NCI-H524 (cell line): ENCODE results near the gene LRMDA.

Experiments
- DNase-seq, 2 experiments: peaks; one replicate each; lab custom pipeline; 2025; lab: John Stamatoyannopoulos, UW

LRMDA gene

DNA sequence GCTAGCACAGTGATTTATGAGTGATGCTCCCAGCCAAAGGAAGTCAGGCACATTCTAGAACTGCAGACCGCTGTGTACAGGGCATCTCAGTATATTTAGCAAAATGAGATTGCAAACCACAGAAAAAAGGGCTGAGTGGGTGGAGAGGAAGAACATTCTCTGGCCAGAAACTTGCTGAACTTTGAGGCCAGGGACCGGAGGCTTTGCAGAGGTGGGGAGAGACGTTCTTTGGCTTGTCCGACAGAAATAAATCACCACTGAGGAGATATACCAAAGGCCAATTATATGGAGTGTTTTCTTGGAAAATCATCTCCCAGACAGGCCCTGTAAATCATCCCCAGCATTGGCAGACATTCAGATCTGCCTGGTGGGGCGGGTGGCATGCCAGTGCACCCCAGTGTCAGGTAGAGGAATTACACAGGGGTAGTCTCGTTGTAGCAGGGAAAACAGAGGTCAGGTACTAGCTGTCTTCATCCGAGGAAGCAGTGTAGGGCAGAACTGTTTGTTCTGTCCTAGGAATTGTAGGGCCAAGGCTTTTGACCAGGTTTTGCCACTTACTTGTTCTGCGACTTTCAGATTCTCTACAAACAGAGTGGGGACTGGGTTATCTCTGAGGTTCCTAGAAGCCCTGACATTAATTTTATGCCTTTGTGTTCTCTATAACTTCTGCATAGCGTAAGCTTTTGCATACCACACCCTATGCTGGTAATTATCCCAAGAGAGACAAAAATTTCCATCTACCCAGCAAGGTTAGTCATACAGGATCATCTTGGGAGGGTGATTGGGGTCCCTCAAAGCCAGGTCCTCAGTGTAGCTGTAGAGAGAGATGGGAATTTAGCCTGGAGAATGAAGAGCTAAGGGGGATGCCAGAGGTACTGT, 655.6 kb downstream of the LRMDA start:
- peak in 1 of 2 experiments; percentile 25 for DNase-seq

DNA sequence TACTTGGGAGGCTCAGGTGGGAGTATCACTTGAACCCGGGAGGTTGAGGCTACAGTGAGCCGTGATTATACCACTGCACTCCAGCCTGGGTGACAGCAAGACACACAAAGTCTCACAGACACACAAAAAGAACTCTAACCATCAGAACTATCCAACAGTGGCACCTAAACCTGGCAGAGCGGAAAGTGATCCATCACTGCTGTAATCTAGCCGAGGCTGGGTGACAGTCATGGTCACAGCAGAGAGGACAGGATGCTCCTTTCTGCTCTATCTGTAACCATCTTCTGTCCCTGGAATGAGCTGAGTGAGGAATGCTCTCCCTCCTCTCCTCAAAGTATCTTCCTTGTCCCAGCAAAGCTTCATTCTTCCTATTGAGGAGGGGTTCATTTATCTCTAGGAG, 656.6 kb downstream of the LRMDA start:
- no peak for DNase-seq

GRCh38 chr10:76088980-76089379, 657.6 kb downstream of the LRMDA start:
- DNase-seq: no peak

DNA sequence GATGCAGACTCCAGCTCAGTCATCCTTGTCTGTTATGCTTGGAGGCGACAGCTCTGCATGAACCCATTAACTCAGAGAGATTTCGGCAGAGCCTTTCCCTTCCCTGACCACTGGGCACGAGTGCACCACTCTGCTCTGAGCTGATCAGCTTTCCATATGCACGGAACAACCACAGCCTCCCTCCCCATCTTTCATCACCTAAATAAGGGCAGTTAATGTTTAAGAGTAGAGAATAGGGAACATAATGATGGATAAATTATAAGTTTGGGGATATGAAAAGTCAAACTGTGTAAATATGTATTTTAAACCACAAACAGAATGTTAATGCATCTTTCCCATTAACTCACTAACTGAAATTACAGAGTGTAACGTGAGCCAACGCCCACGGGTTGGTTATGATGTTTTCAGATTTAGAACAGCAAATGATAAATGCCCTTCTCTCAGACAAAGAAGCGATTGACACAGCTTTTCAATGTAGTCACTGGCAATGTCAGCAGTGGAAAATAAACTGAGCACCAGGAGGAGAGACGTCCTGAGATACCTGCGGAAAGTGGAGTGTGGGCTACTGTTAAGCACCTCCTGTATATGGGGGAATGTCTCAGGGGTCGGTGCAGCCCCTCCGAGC, 658.2 kb downstream of the LRMDA start:
- no peak for DNase-seq

GRCh38 chr10:76091926-76092325, 660.5 kb downstream of the LRMDA start:
- no peak for DNase-seq

DNA sequence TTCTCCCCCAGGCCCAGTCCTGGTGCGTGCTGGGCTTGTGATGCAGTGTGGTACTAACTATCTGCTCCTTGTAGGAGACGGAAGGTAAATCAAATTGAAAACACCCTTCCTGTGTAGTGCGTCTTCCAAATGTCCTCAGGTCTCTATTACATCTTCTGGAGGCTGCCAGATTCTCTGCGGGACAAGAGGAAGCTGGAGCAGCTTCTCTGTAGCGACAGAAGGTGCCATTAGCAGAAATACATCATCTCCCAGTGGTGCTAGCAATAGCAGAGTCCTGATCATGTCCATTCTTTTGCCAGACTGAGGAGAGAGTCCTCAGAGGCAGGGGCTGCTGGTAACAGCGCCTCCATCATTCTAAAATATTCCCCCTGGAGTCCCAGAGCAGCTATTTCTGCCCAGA, 675.2 kb downstream of the LRMDA start:
- DNase-seq: no peak

DNA sequence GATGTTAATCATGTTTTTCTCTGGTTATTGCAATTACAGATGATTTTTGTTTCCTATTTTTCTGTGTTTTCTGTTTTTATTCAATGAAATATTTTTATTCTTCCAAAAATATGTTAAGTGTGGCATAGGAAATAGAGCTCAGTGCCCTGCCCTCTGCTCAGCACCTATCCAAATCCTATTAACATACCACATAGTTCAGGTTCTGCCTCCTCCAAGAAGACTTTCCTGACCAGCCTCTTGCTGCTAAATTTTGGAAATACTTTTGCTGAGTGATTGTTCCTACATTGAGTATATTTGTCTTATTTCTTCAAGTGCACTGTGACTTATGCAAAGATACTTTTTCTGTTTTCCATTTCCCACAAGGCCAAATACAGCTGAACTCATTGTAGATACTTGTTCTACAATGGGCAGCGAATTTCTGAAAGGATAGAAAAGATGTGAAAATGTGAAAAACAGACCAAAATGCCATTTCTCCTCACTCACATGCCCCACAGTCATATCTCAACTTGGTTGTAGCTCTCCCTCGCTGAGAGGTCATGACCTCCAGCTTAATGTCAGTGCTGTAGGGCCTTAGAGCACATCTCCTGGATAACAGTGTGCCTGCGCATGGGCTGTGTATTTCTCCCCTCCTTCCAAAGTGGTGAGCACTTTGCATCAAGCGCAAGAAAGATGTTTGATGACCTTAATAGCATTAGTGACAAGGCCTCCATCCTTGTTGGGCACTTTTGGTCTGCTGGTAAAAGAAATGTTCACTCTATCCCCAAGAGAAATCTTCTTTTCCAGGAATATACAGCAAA, 677.3 kb downstream of the LRMDA start:
- no peak for DNase-seq

- no peak for DNase-seq
These were observed 680.0 kb downstream of the LRMDA start for GRCh38 chr10:76111404-76111803.

DNA sequence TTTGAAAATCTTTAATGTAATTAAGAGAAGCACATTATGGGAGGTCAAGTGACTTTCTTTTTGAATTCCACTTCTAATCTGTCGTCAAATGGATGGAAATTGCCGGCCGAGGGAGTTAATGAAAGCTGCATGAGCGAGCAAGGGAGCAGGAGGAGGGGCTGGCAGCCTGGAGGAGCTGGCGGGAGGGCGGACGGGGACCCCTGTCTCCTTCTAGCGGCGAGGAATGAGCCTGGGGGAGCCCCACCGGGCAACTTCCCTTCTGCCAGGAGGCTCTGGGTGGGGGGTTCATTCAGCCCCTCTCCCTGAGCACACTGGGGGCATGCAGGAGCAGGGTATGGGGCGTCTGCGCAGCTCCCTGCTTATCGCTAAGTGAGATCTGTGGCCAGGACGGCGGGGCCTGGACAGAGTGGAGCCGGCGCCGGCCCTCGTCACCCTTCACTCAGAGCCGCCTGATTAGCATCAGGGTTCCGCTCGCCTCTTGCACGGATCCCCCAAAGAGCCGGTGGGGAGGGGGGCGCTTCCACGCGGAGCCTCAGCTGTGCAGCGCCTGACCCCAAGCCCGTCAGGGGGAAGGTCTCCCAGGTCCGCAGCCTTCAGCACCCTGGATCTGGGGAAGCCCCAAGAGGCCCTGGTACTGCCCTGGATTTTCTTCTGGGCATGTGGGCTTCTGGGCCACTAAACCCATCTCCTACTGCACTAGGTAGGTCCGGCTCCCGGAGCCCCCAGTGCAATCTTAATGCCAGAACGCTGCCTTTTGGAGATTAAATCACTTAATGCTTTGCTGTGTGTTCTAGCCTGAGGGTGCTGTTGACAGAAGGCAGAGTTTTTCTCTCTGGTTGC, 680.8 kb downstream of the LRMDA start:
- no peak for DNase-seq

GRCh38 chr10:76112826-76113150, 681.4 kb downstream of the LRMDA start:
- no peak for DNase-seq

DNA sequence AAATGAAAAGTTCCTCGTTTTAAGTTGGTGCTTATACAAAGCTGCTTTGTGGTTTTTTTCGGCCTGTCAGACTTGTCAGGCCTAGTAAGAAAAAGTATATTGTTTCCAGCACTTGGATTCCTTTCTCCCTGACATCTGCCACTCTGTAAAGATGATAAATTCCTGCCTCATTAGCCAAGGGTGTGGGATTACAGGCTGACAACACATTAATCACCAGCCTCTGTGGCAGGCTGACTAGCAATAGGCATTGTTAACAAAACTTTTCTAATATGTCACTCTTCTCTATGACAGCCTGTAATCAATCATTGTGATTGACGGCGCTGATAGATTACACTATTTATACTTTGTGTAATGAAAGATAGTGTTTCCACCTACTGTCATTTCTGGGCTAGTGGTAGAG, 682.5 kb downstream of the LRMDA start:
- peak; percentile 20 to 67 for DNase-seq

GRCh38 chr10:76114581-76115001, 683.2 kb downstream of the LRMDA start:
- DNase-seq: no peak

GRCh38 chr10:76115131-76115470, 683.7 kb downstream of the LRMDA start:
- DNase-seq: no peak

- peak; percentile 83 to 91 for DNase-seq
These were observed 684.2 kb downstream of the LRMDA start for GRCh38 chr10:76115471-76116155.

GRCh38 chr10:76116523-76116922, 685.1 kb downstream of the LRMDA start:
- no peak for DNase-seq

DNA sequence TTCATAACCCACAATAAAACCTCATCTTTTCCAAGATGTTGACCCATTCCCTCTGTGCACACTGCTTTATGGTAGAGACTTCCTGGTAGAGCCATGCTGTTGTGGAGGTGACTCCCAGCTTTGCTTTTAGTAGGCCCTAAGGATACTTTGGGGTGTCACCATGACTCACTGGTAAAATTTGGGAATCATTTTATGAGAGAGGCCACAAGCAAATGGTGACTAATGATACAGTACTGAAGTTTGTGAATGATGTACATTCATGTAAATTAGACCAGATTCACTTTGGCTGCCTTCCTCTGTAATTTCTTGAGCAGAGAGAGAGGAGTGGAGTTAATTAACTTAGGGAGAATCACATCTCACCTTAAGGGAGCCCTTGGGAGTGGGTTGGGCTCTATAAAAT, 686.5 kb downstream of the LRMDA start:
- no peak for DNase-seq

DNA sequence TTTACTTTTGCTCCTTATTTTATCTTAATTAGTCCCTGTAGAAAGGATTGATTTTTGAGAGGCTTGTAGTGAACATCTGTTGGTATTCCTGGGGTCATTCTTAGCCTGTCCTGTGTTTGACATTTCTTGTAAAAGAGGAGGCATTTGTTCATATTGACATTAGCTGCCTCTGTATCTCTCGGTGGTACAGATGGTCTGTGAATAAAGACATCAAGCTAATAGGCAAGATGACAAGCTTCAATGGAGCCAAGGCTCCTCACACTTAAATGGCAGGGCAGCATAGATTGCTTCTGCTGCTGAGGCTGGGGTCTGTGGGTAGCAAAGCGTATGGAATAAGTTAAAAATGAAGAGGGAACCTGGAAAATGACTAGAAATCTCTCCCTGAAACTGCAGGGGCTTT, 687.6 kb downstream of the LRMDA start:
- peak; percentile 36 to 75 for DNase-seq

- no peak for DNase-seq
These were observed 688.1 kb downstream of the LRMDA start for GRCh38 chr10:76119515-76119914.

DNA sequence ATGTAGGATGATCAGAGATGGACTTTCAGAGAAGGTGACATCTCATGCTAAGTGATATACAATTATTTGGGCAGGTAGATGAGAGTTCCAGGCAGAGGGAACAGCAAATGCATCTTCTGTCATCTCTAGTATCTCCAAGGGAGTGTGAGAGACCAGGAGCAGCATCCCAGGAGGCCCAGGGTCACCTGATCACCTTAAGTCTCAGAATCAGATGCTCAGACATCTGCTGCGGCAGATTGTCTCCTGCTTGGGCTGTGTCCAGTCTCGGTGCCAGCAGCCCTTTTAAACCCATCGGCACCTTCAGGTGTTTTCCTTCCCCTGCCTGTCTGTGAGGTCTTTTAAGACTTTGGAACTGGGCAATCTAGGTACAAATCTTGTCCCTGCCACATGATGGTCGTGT, 690.6 kb downstream of the LRMDA start:
- peak; percentile 19 to 76 for DNase-seq

GRCh38 chr10:76124280-76124679, 692.9 kb downstream of the LRMDA start:
- DNase-seq: no peak

DNA sequence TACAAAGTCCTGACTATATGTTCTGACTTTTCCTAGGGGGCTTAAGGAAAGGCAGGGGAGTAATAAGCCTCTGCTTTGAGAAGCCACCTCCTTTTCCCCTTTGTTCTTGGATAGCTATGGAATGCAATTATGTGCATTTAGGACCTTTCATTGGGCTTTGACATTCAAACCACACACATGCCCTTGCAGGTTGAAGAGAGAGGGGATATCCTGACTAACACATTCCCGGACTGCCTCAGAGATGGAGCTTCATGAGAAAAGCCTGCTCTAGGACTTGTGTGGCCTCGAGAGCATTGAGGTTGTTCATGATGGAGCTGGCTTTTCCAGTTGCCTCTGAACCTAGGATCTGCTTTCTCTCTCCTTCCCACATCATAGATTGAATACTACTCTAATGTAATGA, 694.5 kb downstream of the LRMDA start:
- DNase-seq: no peak
